Measurements from ENCODE around the gene MUS81. TPM values are rescaled to one million over a fixed set of nuclear protein-coding genes. Genes with fewer than 3 reads are reported as not detected.

The MUS81 gene, protein sequence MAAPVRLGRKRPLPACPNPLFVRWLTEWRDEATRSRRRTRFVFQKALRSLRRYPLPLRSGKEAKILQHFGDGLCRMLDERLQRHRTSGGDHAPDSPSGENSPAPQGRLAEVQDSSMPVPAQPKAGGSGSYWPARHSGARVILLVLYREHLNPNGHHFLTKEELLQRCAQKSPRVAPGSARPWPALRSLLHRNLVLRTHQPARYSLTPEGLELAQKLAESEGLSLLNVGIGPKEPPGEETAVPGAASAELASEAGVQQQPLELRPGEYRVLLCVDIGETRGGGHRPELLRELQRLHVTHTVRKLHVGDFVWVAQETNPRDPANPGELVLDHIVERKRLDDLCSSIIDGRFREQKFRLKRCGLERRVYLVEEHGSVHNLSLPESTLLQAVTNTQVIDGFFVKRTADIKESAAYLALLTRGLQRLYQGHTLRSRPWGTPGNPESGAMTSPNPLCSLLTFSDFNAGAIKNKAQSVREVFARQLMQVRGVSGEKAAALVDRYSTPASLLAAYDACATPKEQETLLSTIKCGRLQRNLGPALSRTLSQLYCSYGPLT
- 10 to 100 TPM in 5 of 6 donors, 1 to 10 TPM in 1; 3.2 to 32.0 (median 22.8) TPM for polyA plus RNA-seq (ENCODE audit: low read depth in 6 of 6)

DNA sequence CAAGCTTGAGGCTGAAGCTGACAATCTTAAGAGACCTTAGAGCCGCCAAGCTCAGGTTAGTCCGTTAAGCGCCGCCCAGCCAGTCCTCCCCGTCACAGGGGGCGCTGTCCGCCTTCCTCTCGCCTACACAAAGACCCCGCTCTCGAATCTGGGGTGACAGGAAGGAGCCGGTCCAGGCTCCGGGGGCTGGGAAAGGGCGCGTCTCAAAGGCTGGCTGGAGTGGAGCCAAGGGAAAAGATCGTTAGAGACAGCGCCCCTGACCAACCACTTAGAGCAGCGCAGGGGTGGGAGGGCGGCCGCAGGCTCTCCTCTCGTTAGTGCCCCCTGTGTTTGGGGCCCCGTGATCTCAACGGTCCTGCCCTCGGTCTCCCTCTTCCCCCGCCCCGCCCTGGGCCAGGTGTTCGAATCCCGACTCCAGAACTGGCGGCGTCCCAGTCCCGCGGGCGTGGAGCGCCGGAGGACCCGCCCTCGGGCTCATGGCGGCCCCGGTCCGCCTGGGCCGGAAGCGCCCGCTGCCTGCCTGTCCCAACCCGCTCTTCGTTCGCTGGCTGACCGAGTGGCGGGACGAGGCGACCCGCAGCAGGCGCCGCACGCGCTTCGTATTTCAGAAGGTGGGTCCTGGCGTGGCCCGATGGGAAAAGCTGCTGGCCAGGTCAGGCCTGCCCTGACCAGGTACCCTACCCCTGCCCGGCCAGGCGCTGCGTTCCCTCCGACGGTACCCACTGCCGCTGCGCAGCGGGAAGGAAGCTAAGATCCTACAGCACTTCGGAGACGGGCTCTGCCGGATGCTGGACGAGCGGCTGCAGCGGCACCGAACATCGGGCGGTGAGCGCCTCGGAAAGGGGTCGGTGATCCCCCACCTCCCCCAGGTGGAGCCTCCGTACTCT, at the start of gene MUS81:
TSS of gene MUS81 (plus strand) at position 156 of the 887 bp plus-strand sequence. CDS start at position 477, 321 bp downstream.
- no peaks in the 10 kb centered on the region for H3K27me3 Mint-ChIP-seq
- no peaks in the 10 kb centered on the region for H3K9me3 Mint-ChIP-seq
- ATAC-seq (ENCODE audit: low read depth in 2 of 2) (peak; percentile 46 to 50), DNase-seq (peak; percentile 95)
- H3K4me1 Mint-ChIP-seq = peaks cover 41 to 50% (median 49%) of the 10 kb centered on the region in 3 donors
- peak within 1 kb of the TSS; percentile 91 to 99 (median 96) for H3K4me3 Mint-ChIP-seq
- H3K27ac Mint-ChIP-seq = peak within 1 kb of the TSS; percentile 79 to 98 (median 96)
- H3K36me3 Mint-ChIP-seq = peaks cover 0 to 18% of the 10 kb centered on the region in 2 donors

DNA sequence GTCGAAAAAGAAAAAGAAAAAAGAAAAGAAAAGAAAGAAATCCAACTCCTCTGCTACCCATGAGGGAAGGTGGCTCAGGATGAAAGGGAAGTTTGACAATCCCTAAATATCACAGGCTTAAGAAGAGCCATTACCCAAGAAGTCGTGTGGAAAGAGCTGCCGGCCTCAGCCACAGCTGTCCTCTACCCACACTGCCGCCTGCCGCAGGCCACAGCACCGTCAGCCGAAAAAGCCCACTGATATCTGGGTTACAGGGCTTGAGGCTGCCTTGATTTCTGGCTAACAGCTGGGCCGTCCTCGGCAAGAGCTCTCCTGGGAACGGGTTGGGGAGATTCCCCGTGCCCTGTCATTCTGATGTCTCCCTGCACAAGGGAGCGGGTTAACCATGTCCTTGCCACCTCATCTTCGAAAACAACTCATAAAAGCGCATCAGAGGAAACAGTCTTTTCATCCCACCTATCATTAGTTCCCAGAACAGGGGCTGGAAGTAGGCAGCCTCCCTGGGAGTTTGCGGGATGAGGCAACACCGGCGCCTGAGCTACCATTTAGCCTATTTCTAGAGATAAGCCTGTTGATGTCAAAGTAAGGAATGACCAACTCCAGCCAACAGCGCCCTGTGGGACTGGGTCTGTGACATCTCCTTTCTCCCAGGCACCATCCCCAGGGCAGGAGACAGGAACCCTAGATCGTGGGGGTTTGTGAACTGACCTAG, 48.3 kb upstream of the MUS81 start:
- H3K27ac Mint-ChIP-seq = peak overlapping the region in 1 of 6 donors; percentile 55
- H3K36me3 Mint-ChIP-seq = no peaks in the 10 kb centered on the region
- no peak overlapping the region for H3K4me3 Mint-ChIP-seq
- no peaks in the 10 kb centered on the region for H3K9me3 Mint-ChIP-seq
- H3K4me1 Mint-ChIP-seq = peaks cover 3 to 8% (median 5%) of the 10 kb centered on the region in 3 donors
- ATAC-seq (ENCODE audit: low read depth in 2 of 2) = no peak
- no peak for DNase-seq
- peaks cover 0 to 6% (median 0%) of the 10 kb centered on the region in 3 donors for H3K27me3 Mint-ChIP-seq

DNA sequence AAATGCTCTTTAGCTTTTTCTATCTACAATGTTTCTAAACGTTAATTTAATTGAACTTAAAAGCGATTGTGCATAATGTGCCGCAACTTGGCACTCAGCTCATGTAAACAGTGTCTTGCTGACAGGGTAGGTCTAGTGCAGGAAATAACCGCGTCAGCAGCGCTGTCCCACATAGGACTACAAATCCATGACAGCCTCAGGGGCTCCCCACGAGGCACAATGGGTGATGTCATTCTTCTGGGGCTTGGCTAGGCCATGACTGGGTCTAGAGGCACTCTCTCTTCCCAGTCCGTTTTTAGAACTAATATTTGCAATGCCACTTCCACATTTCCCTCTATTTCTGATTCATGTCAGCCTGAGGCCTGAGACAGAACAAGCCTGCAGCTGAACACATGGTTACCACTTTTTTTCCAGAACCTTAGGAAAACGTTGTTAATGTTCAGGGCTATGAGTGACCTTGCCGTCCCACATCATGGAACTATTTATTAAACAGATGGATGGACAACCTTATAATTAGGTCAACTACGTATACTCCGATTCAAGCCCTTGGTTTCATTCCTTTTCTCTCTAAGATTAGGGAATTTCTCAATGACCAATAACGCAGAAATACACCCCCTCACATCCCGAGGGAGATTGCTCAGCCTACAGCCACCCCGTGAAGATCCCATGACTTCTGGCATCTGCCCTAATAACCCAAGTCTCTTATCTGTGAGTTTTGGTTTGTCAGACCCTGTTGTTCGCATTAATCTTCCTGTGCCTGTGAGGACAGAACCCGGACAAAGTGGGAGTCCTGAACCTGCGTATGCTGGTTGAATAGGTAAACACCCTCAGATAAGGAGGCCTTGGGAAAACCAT, 45.9 kb upstream of the MUS81 start:
- Mint-ChIP-seq H3K27me3 (no peaks in the 10 kb centered on the region), H3K4me3 (peak overlapping the region in 1 of 8 donors; percentile 37), H3K4me1 (peaks cover 10 to 16% (median 12%) of the 10 kb centered on the region in 3 donors), H3K9me3 (no peaks in the 10 kb centered on the region), H3K27ac (no peak overlapping the region), H3K36me3 (no peaks in the 10 kb centered on the region)
- DNase-seq = no peak
- no peak for ATAC-seq (ENCODE audit: low read depth in 2 of 2)

DNA sequence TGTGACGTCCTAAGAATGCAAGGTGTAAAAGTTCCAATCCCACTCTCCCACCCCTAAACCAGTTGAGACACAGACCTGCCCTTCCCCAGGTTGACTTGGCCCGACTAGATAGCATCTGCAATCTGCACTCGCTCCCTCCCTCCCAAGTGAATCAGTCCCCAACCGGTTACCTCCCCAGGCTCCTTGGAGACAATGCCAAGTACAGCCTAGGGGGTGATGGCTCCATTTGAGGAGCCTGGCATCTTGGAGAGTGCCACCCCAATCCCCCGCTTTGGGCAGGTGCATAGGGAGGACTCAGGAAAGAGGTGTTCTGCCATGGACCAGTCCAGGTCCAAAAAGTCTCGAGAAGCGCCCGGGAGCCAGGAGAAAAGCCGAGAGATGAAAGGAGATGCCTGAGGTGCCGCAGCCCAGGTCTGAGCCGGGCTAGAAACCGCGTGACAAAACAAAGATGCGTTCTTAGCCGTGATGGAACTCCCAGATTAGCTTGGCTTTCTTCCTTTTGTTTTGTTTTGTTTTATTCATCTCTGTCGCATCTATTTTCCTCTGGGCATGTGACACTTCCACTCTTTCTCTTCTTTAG, 45.2 kb upstream of the MUS81 start:
- Mint-ChIP-seq H3K9me3 (no peaks in the 10 kb centered on the region), H3K27ac (peak overlapping the region in 1 of 6 donors; percentile 87), H3K27me3 (no peaks in the 10 kb centered on the region), H3K4me3 (peak overlapping the region in 1 of 8 donors; percentile 55), H3K36me3 (no peaks in the 10 kb centered on the region), H3K4me1 (peaks cover 10 to 16% (median 12%) of the 10 kb centered on the region in 3 donors)
- no peak for DNase-seq
- ATAC-seq (ENCODE audit: low read depth in 2 of 2) = no peak

DNA sequence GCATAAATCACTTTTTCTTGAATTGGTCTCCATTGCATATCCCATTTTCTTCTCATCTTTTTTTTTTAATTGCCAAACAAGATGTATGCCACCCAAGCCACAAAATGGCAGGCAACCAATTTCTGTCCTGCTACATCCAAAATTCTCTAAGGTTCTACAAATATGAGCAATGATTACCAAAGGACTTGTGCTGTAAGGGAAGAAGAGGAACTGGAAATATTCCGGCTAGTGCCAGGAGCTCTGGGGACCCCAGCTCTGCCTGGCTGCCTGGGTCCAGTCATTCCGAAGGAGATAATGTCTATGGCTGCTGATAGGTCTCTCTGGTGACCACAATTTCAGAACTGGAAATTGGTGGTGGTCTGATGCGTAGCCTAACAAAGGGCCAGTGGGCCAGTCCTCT, 43.5 kb upstream of the MUS81 start:
- H3K4me1 Mint-ChIP-seq = peaks cover 10 to 18% (median 16%) of the 10 kb centered on the region in 3 donors
- DNase-seq = no peak
- no peaks in the 10 kb centered on the region for H3K9me3 Mint-ChIP-seq
- no peaks in the 10 kb centered on the region for H3K27me3 Mint-ChIP-seq
- no peak for ATAC-seq (ENCODE audit: low read depth in 2 of 2)
- peak overlapping the region in 6 of 8 donors; percentile 83 to 89 (median 87) for H3K4me3 Mint-ChIP-seq
- peak overlapping the region in 4 of 6 donors; percentile 14 to 86 (median 45) for H3K27ac Mint-ChIP-seq
- no peaks in the 10 kb centered on the region for H3K36me3 Mint-ChIP-seq

DNA sequence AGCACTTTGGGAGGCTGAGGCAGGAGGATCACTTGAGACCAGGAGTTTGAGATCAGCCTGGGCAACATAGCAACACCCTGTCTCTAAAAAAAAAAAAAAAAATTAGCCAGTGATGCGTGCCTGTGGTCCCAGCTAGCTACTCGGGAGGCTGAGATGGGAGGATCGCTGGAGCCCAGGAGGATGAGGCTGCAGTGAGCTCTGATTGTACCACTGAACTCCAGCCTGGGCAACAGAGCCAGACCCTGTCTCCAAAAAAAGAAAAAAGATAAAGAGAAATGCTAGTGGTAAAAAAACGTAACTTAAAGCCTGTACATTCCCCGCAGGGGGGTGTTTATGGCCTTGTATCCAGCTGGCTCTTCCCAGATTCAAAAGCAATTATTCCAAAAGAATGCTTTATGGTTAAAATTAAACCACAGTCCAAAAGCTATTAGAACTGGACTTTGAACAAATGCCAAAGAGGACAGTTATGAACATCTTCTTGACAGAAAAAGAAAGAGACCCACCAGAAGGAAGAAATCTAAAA, 42.9 kb upstream of the MUS81 start:
- H3K27ac Mint-ChIP-seq = peak overlapping the region; percentile 65 to 93 (median 82)

DNA sequence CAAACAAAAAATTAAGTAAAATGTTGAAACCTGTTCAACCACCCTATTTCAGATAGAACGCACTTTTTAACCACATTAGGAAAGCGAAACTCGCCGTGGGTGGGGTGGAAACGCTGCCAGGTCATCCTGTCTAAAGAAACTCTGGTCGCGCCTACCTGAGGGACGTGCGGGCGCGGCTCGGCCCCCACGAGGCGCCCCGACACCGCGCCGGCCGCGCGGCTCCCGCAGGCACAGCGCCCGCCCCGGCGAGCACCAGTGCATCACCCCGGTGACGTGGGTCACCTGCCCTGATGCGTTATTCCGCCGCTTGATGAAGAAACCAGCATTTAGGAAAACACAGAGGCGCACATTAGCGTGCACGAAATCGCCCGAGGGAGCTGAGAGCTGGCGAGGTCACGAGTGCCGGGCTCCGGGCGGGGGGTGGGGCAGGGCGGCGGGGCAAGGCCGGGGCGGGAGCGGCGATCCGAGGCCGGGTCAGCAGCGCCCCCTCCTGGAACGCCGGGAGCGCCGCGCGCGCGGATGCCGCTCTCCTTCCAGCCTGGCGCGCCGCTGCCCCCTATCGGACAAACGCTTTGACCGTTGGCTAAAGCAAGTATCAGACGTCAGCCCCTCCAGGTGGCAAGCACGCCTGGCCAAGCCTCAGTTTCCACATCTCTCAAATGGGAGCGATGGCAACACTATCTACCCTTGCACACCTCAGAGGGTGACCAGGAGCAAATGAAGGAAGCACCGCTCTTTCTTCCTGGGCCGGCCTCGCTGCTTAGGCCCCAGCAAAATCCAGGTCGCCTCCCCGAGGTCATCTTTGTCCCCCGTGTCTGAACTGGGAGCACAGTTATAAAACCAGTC, 42.2 kb upstream of the MUS81 start:
- no peaks in the 10 kb centered on the region for H3K9me3 Mint-ChIP-seq
- H3K4me3 Mint-ChIP-seq = peak overlapping the region; percentile 81 to 91 (median 87)
- H3K36me3 Mint-ChIP-seq = no peaks in the 10 kb centered on the region
- no peaks in the 10 kb centered on the region for H3K27me3 Mint-ChIP-seq
- peaks cover 10 to 18% (median 16%) of the 10 kb centered on the region in 3 donors for H3K4me1 Mint-ChIP-seq
- peak overlapping the region; percentile 70 to 93 (median 82) for H3K27ac Mint-ChIP-seq
- DNase-seq = peak; percentile 93
- peak; percentile 84 for ATAC-seq (ENCODE audit: low read depth in 2 of 2)

More for the DNA sequence above, 42.9 kb upstream of the MUS81 start:
- Mint-ChIP-seq H3K27me3 (no peaks in the 10 kb centered on the region), H3K4me3 (peak overlapping the region; percentile 81 to 89 (median 87)), H3K36me3 (no peaks in the 10 kb centered on the region), H3K9me3 (no peaks in the 10 kb centered on the region), H3K4me1 (peaks cover 10 to 18% (median 16%) of the 10 kb centered on the region in 3 donors)
- DNase-seq = no peak
- no peak for ATAC-seq (ENCODE audit: low read depth in 2 of 2)

DNA sequence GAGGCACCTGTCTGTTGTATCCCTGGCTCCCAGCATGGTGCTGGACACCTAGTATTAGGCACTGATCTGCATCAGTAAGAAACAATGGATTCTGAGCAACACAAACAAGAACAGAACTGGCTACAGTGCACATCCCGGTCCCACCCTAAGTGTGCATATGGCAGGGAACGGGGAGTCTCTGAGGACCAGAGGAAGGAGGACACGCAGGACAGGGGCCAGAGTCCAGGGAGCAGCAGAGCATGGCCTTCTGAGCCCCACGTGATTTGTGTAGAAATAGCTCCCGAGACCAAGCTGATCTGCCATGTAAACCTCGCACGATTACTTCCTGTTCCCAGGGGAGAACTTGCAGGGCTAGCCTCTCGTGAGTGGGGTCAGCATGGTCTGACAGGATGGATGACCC, 39.1 kb upstream of the MUS81 start:
- Mint-ChIP-seq H3K4me3 (no peak overlapping the region), H3K9me3 (no peaks in the 10 kb centered on the region), H3K36me3 (no peaks in the 10 kb centered on the region), H3K4me1 (peaks cover 10 to 18% (median 16%) of the 10 kb centered on the region in 3 donors), H3K27ac (no peak overlapping the region), H3K27me3 (no peaks in the 10 kb centered on the region)
- no peak for ATAC-seq (ENCODE audit: low read depth in 2 of 2)
- no peak for DNase-seq

DNA sequence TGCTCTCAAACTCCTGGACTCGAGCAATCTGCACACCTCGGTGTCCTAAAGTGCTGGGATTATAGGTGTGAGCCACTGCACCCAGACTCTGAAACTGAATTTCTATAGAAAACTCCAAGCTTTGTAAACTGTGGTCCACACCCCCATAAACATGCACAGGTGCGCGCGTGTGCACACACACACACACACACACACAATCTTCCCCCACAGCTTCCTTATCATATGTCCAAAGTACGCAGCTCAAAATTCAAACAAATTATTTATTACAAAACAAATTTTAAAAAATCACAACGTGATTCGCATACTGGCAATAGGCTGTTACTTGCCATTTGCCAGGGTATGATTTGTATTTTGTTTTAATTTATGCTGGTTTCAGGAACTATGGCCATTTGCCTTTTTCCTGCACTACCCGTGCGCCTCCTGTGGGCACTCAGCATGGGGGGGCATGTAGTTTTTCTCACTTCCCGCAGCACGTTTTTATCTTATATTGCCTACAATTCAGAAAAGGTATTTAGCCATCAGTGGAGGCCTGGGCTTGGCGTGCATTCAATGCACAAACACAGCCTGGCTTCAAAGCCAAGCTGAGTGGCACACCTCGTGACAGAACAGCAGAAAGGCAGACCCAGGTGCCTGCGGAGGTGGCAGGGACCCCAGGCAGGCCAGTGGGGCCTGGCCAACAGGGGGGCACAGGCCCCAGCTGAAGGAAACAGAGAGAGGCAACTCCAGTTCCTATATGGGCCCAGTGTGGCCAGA, 37.3 kb upstream of the MUS81 start:
- Mint-ChIP-seq H3K4me1 (peaks cover 0 to 9% (median 4%) of the 10 kb centered on the region in 3 donors), H3K27me3 (no peaks in the 10 kb centered on the region), H3K36me3 (no peaks in the 10 kb centered on the region), H3K9me3 (no peaks in the 10 kb centered on the region), H3K27ac (no peak overlapping the region), H3K4me3 (no peak overlapping the region)
- no peak for ATAC-seq (ENCODE audit: low read depth in 2 of 2)
- DNase-seq = no peak

DNA sequence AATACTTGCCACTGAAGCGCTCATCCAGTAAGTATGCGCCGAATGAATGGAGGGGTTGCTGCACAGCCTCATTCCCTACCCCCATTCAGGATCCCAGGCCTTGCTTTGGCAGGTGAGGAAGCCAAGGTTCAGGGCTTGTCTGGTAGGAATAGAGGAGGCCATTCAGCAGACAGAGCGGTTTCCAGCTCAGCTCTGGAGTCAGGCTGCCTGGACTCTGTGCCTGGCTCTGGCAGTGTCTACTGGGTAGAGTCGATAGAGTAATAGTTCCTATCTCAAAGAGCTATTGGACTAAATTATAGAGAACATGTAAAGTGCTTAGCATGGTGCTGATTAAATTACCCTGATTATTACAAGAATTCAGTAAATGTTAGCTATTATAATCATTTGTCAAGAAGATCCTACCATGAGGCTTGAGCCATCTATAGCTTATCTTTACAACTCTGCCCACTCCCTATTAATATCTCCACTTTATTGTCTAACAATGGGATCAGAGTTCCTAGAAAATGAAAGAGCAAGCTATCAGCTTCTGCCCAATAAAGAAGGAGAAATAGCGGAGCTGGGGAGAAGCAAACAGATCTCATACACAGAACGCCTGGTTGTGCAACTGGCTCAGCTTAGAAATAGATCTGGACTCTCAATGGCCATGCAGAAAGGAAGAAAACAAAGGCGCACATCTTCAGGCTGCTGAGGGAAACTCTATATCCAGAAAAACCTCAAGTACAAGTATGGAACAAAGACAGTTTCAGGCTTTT, 33.1 kb upstream of the MUS81 start:
- Mint-ChIP-seq H3K27me3 (no peaks in the 10 kb centered on the region), H3K27ac (no peak overlapping the region), H3K4me1 (peaks cover 0 to 7% (median under 1%) of the 10 kb centered on the region in 3 donors), H3K4me3 (no peak overlapping the region), H3K36me3 (no peaks in the 10 kb centered on the region), H3K9me3 (no peaks in the 10 kb centered on the region)
- DNase-seq = no peak
- ATAC-seq (ENCODE audit: low read depth in 2 of 2) = no peak

Data from naive B cell (primary cell).